Activated T-cell treated with anti-CD3 and anti-CD28 coated beads, Interleukin-2, amount 50 U/mL, for 24 hours (primary cell): ENCODE results near the gene ALPG.
"Not testable (repeated sequence)": the region's sequence is repeated elsewhere in the genome, so short reads cannot be mapped to it uniquely, and the experiment has no call there.

Source experiments
- DNase-seq: peaks from one replicate; pipeline ENCODE4 v3.0.0-alpha.2; 2020
- H3K27ac Mint-ChIP-seq: 2 replicates; pipeline ENCODE4 v1.8.0; 2020; ENCODE audit warnings: mild to moderate bottlenecking, mixed read lengths
- H3K27me3 Mint-ChIP-seq: 2 replicates; pipeline ENCODE4 v1.8.0; 2020; ENCODE audit warnings: mixed read lengths
- H3K36me3 Mint-ChIP-seq: 2 replicates; pipeline ENCODE4 v1.8.0; 2020; ENCODE audit warnings: low read depth, mixed read lengths
- H3K4me1 Mint-ChIP-seq: 2 replicates; pipeline ENCODE4 v1.8.0; 2020; ENCODE audit warnings: low read depth, mixed read lengths
- H3K4me3 Mint-ChIP-seq: 2 replicates; pipeline ENCODE4 v1.8.0; 2020; ENCODE audit warnings: mild to moderate bottlenecking, moderate library complexity, mixed read lengths
- H3K9me3 Mint-ChIP-seq: 2 replicates; pipeline ENCODE4 v1.8.0; 2020; ENCODE audit warnings: mixed read lengths

ALPG gene

GRCh38 chr2:232384466-232384865 lies 22.2 kb upstream of the ALPG start:
- Mint-ChIP-seq H3K9me3 (no peaks in the 10 kb centered on the region), H3K4me1 (no peaks in the 10 kb centered on the region), H3K36me3 (no peaks in the 10 kb centered on the region), H3K4me3 (no peak overlapping the region), H3K27me3 (peaks cover 57% of the 10 kb centered on the region), H3K27ac (no peak overlapping the region)
- DNase-seq, result no peak

- peaks cover 59% of the 10 kb centered on the region for H3K27me3 Mint-ChIP-seq
- DNase-seq, H3K4me3 Mint-ChIP-seq, H3K36me3 Mint-ChIP-seq, H3K27ac Mint-ChIP-seq, H3K9me3 Mint-ChIP-seq, H3K4me1 Mint-ChIP-seq: not testable (repeated sequence)
These were observed 21.6 kb upstream of the ALPG start for GRCh38 chr2:232385058-232385457.

DNA sequence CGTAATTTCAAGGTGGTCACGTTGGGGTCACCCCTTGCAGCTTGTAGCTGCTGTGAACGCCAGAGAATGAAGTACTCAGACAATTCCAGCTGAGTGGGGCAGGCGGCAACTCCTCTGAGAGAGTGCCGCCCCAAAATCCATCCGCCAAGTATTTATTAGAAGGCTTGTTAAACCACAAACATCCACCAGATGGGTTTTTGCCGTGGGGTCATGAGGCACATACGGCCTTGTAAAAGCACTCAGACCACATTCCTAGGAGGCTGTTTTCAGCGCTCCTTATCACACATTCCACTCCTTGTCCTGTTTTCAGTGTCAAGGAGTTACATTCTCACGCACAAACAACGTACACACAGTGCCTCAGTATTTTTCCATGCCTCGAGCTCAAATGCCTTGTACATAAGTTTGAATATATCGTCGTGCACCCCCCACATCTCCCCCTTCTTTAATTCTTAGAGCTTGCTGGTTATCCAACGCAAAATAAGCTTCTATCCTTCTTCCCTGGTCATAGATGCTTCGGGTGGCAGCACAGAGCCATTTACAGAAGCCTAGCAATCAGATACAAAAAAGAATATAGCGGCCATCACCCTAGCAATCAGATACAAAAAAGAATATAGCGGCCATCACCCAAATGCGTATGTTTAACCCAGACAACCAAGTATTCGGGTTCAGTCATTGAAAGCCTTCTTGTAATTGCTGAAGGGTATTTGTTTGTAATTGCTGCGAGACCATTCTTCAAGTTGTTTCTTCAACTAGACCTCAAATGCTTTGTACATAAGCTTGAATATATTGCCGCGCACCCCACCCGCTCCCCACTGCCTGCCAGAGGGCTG lies 20.8 kb upstream of the ALPG start:
- DNase-seq, result no peak
- Mint-ChIP-seq H3K27me3 (peaks cover 65% of the 10 kb centered on the region), H3K27ac (no peak overlapping the region), H3K9me3 (no peaks in the 10 kb centered on the region), H3K4me3 (no peak overlapping the region), H3K4me1 (no peaks in the 10 kb centered on the region), H3K36me3 (no peaks in the 10 kb centered on the region)

DNA sequence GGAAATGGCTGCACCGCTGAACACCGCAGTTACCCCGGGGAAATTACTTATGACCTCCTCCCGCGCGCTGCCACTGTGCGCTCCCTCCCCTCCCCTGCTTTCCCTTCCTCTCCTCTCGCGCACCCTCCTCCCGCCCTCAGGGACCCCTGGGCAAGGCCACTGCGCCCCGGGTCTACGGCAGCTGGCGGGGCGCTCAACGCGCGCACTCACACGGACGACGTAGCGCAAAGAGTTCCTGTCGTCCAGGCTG lies 20.2 kb upstream of the ALPG start:
- Mint-ChIP-seq H3K9me3 (no peaks in the 10 kb centered on the region), H3K36me3 (no peaks in the 10 kb centered on the region), H3K4me3 (no peak overlapping the region), H3K27me3 (peaks cover 68% of the 10 kb centered on the region), H3K4me1 (no peaks in the 10 kb centered on the region), H3K27ac (no peak overlapping the region)
- no peak for DNase-seq

DNA sequence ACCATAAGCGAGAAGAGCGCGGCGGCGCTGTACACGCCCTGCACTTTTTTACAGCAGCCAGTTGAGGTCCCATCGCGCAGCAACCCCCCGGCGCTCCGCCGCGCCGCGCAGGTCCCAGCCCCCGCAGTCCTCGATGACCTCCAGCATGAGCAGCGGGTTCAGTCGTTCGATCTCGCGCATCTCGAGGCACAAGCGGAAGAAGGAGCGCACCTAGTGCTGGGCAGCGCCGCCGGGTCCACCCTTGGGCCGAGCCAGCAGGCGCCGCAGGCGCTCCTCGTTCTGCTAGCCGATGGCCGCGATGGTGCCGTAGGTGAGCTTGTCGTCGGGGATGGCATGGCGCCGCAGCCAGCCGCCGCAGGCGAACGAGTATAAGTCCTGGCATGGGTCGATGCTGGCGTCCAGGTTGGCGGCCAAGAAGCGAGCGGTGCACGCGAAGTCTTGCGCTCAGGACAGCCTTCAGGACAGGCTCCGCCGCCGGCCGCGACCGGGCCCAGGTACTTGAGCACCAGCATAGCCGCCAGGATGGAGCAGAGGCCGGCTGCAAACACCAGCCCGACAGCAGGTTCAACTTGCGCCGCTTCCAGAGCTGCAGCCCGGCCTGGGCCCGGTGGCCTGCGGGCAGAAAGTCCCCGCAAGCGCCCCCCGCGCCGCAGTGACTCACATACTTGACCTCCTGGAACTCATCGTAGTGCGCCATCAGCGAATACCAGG lies 19.7 kb upstream of the ALPG start:
- Mint-ChIP-seq H3K36me3 (no peaks in the 10 kb centered on the region), H3K4me1 (no peaks in the 10 kb centered on the region), H3K4me3 (no peak overlapping the region), H3K9me3 (no peaks in the 10 kb centered on the region), H3K27me3 (peaks cover 65% of the 10 kb centered on the region), H3K27ac (no peak overlapping the region)
- DNase-seq, result no peak

DNA sequence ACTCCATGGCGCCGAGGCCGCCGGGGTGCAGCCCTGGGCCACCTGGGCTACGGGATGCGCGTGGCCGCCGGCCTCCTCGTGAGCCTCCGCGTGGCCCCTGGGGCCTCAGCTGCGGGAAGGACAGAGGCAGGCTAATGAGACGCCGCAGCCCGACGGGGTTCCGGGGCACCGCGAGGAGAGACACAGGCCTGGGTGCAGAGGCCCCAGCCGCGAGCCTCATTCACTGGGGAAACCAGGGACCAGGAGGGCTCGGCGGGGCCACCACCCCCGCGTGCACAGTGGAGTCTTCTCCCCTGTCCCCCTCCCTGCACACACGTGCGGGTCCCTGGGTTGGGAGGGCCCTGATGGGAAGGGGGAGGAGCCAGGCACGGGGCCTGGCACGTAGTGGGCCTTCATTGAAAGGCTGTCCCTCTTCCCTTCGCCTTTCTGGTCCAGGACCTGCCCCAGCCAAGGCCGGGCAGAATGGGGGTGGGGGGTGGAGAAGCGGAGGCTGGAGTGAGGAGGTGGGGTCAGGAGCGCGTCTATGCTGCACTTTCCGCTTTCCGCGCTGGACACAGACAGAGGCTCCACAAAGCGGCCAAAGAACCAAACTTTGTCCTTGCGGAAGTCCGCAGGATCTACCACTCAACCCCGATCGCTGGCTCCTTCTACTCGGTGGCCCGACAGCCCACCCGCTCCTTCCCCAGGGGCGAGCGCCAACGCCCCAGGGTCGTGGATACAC lies 19.0 kb upstream of the ALPG start:
- DNase-seq, result no peak
- Mint-ChIP-seq H3K9me3 (no peaks in the 10 kb centered on the region), H3K27me3 (peaks cover 62% of the 10 kb centered on the region), H3K27ac (no peak overlapping the region), H3K4me3 (no peak overlapping the region), H3K4me1 (no peaks in the 10 kb centered on the region), H3K36me3 (no peaks in the 10 kb centered on the region)

- H3K4me1 Mint-ChIP-seq, result no peaks in the 10 kb centered on the region
- H3K27me3 Mint-ChIP-seq, result peaks cover 54% of the 10 kb centered on the region
- H3K9me3 Mint-ChIP-seq, result no peaks in the 10 kb centered on the region
- DNase-seq, result no peak
- no peak overlapping the region for H3K27ac Mint-ChIP-seq
- no peaks in the 10 kb centered on the region for H3K36me3 Mint-ChIP-seq
- no peak overlapping the region for H3K4me3 Mint-ChIP-seq
These were observed 18.2 kb upstream of the ALPG start for GRCh38 chr2:232388324-232388891.

- Mint-ChIP-seq H3K36me3 (no peaks in the 10 kb centered on the region), H3K27me3 (peaks cover 46% of the 10 kb centered on the region), H3K27ac (no peak overlapping the region), H3K9me3 (no peaks in the 10 kb centered on the region), H3K4me3 (no peak overlapping the region), H3K4me1 (no peaks in the 10 kb centered on the region)
- no peak for DNase-seq
These were observed 17.3 kb upstream of the ALPG start for GRCh38 chr2:232389327-232389726.

DNA sequence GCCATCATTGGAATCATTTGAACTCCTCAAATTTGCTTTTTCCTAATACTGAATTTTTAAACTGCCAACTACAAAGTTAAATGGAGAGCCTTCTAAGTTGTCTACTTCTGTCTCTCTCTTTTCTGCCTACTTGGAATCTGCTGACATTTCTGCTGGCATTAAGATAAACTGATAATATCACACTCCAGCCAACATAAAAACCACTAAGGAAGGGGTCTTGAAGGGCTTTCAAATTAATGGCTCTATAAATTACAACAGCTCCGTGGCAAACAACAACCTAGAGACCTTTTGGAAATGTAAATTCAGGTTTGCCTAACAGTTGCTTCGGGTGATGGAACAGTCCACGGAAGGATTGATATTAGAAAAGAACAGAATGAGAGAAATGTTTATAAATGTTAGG lies 16.0 kb upstream of the ALPG start:
- Mint-ChIP-seq H3K36me3 (no peaks in the 10 kb centered on the region), H3K4me1 (no peaks in the 10 kb centered on the region), H3K9me3 (no peaks in the 10 kb centered on the region), H3K4me3 (no peak overlapping the region), H3K27me3 (peaks cover 41% of the 10 kb centered on the region), H3K27ac (no peak overlapping the region)
- no peak for DNase-seq

DNA sequence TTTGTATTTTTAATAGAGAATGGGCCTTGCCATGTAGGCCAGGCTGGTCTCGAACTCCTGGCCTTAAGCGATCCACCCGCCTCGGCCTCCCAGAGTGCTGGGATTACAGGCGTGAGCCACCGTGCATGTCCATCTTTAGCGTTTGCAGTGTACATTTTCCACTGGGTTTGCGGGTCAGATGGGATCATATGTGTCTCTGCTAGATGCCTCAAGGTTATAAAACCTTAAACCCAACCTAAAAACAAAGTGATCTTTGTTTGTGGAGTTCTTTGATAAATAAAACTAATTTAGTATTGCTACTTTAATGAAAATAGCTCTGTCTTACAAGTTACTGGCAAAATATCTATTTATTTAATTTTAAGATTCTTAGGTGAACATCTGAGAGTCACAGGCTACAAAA lies 13.1 kb upstream of the ALPG start:
- Mint-ChIP-seq H3K4me1 (no peaks in the 10 kb centered on the region), H3K4me3 (no peak overlapping the region), H3K27me3 (peaks cover 33% of the 10 kb centered on the region), H3K9me3 (no peaks in the 10 kb centered on the region), H3K27ac (no peak overlapping the region), H3K36me3 (no peaks in the 10 kb centered on the region)
- DNase-seq, result no peak

DNA sequence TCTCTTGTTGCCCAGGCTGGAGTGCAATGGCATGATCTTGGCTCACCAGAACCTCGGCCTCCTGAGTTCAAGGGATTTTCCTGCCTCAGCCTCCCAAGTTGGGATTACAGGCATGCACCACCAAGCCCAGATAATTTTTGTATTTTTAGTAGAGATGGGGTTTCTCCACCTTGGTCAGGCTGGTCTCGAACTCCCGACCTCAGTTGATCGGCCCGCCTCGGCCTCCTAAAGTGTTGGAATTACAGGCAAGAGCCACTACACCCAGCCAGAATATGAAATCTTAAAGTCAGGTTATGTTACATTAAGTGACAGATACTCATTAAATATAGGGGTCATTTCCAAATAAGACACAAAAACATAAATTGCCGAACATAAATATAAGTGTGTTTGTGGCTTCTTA lies 12.2 kb upstream of the ALPG start:
- H3K27ac Mint-ChIP-seq, H3K4me3 Mint-ChIP-seq: not testable (repeated sequence)
- H3K27me3 Mint-ChIP-seq, result peaks cover 31% of the 10 kb centered on the region

DNA sequence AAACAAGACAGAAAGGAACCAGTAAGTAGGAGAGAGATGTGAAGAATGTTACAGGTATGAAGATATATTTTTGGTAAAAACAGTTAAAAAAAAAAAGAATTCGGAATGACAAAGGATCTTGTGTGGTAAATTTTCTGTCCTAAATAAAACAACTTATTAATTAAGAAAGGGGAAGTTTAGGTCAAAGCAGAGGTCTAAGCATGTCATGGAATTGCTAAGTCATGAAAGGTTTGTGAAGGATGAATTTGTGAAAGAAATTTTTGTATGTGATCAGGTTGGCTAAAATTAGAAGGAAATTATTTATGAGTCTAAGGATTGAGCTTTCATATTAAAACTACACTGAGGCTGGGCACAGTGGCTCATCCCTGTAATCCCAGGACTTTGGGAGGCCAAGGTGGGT lies 11.1 kb upstream of the ALPG start:
- H3K4me1 Mint-ChIP-seq, result no peaks in the 10 kb centered on the region
- no peak for DNase-seq
- H3K4me3 Mint-ChIP-seq, result no peak overlapping the region

More for the DNA sequence above, 12.2 kb upstream of the ALPG start:
- H3K9me3 Mint-ChIP-seq, DNase-seq, H3K4me1 Mint-ChIP-seq, H3K36me3 Mint-ChIP-seq: not testable (repeated sequence)

DNA sequence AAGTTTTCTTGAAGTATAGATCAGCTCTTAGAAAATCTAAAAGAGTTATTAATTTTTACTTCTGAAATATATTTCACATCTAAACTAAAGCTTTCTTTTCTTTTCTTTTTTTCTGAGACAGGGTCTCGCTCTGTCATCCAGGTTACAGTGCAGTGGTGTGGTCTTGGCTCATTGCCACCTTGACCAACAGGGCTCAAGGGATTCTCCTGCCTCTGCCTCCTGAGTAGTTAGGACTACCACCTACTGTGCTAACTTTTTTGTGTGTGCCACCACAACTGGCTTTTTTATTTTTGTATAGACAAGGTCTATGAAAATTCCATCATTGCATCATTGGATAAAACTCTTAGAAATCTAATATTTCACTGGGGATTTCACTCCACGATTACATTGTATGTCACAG lies 10.0 kb upstream of the ALPG start:
- Mint-ChIP-seq H3K27ac (no peak overlapping the region), H3K4me1 (no peaks in the 10 kb centered on the region), H3K36me3 (no peaks in the 10 kb centered on the region), H3K9me3 (no peaks in the 10 kb centered on the region), H3K4me3 (no peak overlapping the region), H3K27me3 (peaks cover 19% of the 10 kb centered on the region)
- no peak for DNase-seq

More for the DNA sequence above, 11.1 kb upstream of the ALPG start:
- no peaks in the 10 kb centered on the region for H3K36me3 Mint-ChIP-seq
- H3K27me3 Mint-ChIP-seq, result peaks cover 24% of the 10 kb centered on the region
- no peak overlapping the region for H3K27ac Mint-ChIP-seq
- no peaks in the 10 kb centered on the region for H3K9me3 Mint-ChIP-seq

GRCh38 chr2:232398293-232399034 lies 8.2 kb upstream of the ALPG start:
- Mint-ChIP-seq H3K9me3 (no peaks in the 10 kb centered on the region), H3K36me3 (no peaks in the 10 kb centered on the region), H3K4me1 (no peaks in the 10 kb centered on the region), H3K27ac (no peak overlapping the region), H3K27me3 (peaks cover 15% of the 10 kb centered on the region), H3K4me3 (no peak overlapping the region)
- no peak for DNase-seq
